Nucleus accumbens (tissue), 56 donors: ENCODE measurements around the gene ZNF223.

ENCODE experiments used
- DNase-seq, 56 donors: peaks; one replicate each; lab custom pipeline; 2025; lab: John Stamatoyannopoulos, UW

Gene ZNF223

DNA sequence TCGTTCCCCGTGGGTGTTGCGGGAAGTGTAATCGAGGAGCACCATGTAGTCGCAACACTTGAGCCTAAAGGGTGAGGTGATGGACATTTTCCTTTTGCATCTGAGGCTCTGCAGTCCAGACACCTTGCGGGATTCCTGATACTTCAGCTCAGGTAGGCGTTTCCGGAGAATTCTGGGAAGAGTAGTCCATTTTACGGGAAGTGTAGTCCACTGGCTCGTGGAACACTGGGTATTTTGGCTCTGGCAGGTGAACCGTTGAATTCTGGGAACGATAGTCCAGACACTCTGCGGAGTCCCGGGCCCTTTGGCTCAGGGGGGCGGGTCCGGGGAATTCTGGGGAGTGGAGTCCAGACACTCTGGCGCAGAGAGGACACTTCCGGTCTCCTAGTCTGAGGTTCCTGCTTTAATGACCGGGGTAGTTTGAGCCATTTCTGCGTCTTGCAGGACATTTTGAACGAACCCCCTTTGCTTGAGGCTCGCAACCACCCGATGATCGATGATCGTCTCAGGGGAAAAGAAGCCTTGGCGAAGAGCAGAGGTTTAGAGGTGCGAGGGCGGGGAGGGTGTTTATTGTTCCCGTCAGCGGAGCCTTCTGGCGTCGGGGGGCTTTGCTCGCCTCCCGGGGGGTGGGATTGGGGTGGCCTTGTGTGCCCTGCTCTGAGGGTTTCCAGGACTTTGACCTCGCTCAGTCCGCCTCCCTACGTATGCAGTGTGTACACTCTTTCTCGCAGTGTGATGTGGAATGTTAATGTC lies at the start of gene ZNF223:
Gene ZNF223, plus strand, starts transcription at position 387 of the 753 bp plus-strand sequence. CDS start 3,141 bp downstream, outside the sequence.
- peak; percentile 66 to 98 (median 94) for DNase-seq

DNA sequence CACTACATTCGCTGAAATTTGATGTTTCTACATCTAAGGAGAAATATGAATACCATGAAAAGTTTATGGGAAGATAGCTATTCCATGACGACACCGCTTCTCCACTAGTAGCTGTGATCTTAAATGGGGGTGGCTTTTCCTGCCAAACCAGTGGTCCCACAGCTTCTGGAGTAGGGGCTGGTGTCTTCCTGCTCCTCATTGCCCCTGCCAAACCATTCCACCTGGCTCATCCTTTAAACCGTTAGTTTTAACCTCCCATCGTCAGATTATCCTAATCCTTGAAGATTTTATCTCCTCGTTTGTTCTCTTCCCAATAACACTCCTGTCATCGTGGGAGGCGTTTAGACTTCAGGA lies 49.6 kb upstream of the ZNF223 start:
- DNase-seq: peak in 1 of 56 donors; percentile 24

DNA sequence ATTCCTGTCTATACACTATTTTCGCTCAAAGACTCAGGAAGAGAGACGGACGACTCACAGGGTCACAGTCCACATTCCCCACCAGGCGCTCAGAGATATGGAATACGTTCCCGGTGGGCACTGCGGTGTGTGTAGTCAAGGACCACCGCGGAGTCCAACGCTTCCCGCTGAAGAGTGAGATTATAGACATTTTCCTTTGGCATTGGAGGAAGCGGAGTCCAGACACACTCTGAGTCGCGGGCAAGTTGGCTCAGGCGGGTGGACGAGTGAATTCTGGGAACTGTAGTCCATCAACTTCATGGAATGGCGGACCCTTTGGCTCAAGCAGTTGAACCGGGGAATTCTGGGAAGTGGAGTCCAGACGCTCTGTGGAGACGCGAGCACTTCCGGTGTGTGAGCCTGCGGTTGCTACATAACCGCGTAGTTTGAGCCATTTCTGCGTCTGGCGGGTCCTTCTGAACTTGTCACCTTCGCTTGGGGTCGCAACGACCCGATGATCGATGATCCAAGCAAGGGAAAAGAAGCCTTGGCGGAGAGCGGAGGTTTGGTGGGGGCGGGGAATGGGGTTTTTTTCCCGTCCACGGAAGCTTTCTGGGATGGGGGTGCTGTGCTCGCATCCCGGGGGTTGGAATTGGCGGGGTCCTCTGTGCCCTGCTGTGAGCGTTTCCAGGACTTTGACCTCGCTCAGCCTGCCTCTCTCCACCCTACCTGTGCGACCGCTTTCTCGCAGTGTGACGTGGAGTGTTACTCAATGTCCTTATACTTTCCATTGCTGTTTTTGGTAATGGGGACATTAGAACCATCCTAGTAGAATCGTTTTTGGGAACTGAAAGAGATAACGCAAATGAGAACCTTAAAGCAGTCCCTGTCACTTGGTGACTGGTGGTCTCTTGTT lies 49.0 kb upstream of the ZNF223 start, which contains the start of gene ZNF230:
Gene ZNF230, plus strand, starts transcription at position 392 of the 895 bp plus-strand sequence. CDS start 4,122 bp downstream, outside the sequence.
- DNase-seq: peak in 54 of 56 donors; percentile 61 to 97 (median 90)

DNA sequence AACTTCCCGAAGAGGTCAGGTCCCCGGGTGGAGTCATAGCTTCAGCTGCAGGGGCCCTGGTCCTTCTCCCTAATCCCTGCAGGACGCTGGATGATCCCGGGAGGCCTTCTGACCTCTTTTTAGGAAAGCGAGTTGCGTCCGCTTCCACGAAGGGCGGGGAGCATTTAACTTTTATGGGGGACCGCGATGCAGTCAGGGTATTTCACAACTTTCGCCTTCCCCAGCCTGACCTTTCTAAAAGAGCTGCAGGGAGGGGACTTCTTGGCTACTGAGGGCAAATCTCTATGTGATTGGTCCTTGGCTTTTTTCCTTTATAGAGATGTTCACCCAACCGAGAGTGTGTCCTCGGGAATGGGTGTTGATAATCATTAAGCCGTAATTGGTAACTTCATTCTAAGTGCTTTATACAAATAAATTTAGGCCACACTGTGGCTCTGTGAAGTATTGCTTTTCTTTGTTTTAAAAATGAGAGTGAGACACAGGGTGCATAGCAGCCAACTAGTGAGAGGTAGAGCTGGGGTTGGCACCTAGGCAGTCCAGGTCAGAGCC lies 48.3 kb upstream of the ZNF223 start:
- DNase-seq: peak in 2 of 56 donors; percentile 10 to 12

DNA sequence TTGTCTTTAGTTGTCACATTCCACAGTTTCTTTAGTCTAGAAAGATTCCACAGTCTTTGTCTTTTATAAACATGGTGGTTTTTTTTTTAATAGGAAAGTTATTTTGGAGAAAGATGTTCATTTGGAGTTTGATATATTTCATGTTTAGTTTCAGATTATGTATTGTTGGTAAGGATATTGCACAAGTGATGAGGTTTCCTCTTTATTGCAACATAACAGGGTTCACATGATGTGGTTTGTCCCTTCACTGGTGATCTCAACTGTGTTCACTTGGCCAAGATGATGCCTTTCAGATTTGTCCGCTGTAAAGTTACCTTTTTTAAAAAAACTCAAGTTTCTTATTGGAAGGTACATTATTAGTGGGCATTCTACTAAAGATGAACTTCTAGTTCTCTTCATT lies 45.9 kb upstream of the ZNF223 start:
- DNase-seq: no peak

DNA sequence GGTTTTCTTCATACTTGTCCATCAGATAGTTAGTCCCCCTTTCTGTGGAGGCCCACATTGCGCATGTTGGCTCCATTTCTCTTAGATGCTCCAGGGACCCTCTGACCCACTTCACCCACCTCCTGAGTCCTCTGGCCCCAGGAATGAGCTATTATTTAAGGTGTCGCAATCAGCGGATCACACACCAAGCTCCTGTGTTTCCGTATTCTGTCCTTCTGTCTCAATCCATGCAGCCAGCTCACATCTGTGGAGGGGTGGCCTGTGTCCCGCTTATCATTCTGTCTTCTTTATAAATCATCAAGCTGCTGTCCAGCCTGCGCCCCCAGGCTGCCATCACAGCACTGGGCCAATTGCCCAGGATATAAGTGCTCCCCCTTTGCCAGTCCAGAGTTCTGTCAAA lies 44.4 kb upstream of the ZNF223 start:
- DNase-seq: no peak

DNA sequence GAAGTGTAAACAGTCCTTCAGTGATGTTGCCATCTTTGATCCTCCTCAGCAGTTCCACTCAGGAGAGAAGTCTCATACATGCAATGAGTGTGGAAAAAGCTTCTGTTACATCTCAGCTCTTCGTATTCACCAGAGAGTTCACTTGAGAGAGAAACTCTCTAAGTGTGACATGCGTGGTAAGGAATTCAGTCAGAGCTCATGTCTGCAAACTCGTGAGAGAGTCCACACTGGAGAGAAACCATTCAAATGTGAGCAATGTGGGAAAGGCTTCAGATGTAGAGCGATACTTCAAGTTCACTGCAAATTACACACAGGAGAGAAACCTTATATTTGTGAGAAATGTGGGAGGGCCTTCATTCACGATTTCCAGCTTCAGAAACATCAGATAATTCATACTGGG lies 41.4 kb upstream of the ZNF223 start:
- DNase-seq: no peak

DNA sequence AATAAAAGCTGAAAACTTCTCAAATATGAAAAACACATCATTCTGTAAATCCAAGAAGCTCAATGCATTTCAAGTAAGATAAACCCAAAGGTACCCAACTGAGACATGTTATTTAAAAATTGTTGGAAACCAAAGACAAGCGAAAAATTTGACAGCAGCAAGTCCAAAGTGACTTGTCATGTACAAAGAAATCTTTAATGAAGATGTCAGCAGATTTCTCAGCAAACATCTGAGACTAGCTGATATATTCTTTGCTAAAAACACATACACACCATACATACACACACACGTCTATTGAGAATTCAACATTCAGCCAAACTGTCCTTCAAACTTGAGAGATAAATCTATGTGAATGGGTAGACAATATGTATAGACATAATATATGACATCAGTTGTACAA lies 32.3 kb upstream of the ZNF223 start:
- no peak for DNase-seq

DNA sequence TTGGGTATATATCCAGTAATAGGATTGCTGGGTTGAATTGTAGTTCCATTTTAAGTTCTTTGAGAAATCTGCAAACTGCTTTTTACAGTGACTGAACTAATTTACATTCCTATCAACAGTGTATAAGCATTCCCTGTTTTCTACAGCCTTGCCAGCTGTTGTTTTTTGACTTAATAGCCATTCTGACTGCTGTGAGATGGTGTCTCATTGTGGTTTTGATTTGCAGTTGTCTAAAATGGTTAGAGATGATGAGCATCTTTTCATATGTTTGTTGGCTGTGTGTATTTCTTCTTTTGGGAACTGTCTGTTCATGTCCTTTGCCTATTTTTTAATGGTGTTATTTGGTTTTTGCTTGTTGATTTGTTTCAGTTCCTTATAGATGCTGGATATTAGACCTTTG lies 30.6 kb upstream of the ZNF223 start:
- no peak for DNase-seq

DNA sequence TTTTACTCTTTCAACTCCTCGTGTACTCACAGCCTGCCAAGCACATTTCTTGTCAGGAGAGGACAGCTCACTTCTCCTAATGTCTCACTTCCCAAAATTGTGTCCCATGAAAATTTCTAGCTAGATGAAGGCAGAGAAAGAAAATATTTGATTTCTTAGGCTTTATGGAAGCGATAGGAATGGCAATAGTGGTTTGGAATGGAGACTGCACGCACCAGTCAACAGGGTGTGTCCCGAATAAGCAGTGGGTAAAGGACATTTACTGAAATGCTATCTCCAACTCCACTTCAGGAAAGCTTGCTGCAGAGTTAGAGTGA lies 27.0 kb upstream of the ZNF223 start:
- no peak for DNase-seq

DNA sequence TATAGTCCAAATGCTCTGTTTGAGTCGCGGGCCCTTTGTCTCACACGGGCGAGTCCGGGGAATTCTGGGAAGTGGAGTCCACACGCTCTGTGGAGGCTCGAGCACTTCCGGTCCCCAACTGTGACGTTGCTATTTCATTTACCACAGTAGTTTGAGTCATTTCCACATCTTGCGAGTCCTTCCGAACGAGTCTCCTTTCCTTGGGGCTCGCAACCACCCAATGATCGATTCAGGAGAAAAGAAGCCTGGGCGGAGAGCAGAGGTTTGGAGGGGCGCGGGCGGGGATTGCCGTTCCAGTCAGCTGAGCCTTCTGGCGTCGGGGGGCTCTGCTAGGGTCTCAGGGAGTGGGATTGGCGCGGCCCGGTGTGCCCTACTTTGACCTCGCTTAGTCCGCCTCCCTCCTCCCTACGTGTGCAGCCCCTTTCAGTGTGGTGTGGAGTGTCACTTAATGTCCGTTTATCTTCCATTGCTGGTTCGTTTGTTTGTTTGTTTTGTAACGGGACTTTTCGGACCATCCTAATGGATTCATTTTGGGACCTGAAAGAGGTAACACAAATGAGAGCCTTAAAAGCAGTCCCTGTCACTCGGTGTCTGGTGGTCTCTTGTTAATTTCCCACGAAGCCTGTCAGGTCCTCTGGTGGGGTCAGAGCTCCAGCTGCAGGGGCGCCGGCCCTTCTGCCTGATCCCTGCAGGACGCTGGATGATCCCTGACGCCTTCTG lies 26.5 kb upstream of the ZNF223 start, which contains the start of gene ZNF222:
Gene ZNF222, plus strand, starts transcription at position 163 of the 720 bp plus-strand sequence. Its CDS starts 58 bp downstream, at position 221.
- peak in 54 of 56 donors; percentile 33 to 93 (median 75) for DNase-seq

DNA sequence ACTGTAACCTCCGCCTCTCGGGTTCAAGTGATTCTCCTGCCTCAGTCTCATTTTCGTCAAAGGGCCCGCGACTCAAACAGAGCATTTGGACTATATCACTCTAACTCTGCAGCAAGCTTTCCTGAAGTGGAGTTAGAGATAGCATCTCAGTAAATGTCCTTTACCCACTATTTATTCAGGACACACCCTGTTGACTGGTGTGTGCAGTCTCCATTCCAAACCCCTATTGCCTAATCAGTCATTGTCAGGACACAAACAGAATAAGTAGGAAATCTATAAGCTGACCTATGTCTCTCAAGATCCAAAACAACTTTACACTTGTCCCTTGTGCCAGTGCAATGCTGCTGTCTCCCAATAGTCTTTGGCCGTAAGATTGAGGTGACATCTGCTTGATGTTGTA lies 25.2 kb upstream of the ZNF223 start:
- no peak for DNase-seq

DNA sequence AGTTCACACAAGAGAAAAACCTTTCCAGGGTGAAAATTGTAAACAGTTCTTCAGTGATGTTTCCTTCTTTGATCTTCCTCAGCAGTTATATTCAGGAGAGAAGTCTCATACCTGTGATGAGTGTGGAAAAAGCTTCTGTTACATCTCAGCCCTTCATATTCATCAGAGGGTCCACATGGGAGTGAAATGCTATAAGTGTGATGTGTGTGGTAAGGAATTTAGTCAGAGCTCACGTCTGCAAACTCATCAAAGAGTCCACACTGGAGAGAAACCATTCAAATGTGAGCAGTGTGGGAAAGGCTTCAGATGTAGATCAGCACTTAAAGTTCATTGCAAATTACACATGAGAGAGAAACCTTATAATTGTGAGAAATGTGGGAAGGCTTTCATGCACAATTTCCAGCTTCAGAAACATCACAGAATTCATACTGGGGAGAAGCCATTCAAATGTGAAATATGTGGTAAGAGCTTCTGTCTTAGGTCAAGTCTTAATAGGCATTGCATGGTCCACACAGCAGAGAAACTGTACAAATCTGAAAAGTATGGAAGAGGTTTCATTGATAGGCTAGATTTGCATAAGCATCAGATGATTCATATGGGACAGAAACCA lies 19.7 kb upstream of the ZNF223 start:
- DNase-seq: no peak

DNA sequence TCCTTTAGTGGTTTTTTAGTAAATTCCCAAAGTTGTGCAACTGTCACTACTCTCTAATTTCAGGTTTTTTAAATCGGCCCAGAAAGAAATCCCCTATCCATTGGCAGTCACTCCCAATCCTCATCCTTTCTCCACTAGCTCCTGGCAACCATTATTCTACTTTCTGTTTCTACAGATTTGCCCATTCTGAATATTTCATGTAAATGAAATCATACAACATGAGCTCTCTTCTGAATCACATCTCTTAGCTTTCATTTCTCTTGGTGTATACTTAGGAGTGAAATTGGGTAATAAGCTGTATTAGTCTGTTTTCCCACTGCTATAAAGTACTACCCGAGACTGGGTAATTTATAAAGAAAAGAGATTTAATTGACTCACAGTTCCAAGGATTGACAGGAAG lies 9.7 kb upstream of the ZNF223 start:
- DNase-seq: no peak

DNA sequence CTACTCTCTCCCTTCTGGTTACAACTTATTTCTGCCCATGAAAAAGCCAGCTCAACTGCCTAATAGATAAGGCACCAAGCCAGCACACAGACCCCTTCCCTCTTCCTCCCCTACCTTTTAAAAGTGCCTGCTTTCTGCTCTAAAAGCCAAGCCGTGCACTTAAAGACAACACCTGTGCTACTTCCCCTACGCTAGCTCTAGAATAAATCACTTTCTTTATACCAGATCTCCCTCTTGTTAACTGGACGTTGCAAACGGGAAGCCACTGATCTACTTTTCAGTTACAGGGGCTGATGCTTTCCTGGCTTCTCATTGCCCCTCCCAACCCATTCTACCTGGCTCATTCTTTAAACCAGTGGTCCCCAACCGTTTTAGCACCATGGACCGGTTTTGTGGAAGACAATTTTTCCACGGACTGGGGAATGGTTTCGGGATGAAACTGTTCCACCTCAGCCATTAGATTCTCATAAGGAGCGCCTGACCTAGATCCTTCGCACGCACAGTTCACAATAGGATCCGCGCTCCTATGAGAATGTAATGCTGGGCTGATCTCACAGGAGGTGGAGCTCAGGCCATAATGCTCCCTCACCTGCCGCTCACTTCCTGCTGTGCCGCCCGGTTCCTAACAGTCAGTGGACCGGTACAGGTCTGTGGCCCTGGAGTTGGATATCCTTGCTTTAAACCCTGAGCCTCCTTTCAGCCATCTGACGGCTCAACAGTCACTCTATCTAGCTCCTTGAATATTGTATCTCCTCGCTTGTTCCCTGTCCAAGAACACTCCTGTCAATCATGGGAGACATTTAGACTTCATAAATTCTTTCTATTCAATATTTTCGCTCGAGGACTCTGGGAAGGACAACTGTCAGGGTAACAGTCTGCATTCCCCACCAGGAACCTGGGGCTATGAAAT lies 841 bp upstream of the ZNF223 start:
- DNase-seq: peak in 31 of 56 donors; percentile 4 to 64 (median 25)

DNA sequence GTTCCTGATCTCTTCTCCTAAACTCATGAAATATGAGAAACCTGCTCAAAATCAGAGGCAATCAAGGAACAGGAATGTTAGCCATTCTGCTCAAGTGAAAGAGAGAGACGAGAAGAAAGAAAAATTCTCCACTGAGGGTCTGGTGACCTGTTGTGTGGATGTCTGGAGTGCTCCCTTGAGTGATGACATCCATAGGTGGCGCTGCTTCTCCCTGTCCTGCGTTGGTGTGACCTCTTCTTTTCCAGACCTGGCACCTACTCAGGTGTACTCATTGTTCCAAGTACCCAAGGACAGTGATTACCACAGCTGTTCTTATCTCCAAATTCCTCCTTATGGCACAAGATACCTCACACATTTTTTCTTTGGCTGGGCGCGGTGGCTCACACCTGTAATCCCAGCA lies 4.0 kb downstream of the ZNF223 start:
- no peak for DNase-seq

DNA sequence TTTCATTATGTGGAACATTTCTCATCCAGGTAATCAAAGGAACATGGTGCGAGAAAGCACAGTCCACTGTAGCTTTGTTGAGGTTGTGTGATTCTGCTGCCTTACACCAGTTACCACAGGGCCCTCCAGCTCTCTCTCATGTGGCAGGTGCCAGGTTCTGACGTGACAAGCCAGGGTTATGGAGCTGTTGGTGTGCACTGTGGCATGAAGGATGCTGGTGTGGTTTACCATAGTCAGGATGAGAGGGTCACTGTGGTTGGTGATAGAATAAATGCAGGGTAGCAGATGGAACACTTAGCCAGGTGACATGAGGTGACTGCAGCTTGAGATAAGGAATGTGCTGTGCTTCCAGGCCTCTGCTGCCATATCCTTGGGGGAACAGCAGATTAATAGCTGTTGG lies 7.4 kb downstream of the ZNF223 start:
- no peak for DNase-seq

DNA sequence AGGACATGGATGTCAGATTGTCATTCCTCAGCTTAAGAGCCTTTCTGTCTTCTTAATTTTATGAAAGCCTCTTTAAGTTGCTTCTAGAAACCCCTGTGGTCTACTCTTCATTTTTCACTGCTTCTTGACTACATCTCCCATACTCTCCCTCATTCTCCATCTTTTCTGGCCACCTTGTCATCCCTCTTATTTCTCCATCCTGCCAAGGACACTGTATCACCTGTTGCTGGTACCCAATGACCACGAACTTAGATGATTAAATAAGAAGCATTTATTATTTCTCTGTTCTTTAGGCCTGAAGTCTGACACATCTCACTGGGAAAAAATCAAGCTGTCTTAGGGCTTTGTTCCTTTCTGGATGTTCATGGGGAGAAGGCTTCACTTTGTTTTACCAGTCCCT lies 9.2 kb downstream of the ZNF223 start:
- DNase-seq: no peak

DNA sequence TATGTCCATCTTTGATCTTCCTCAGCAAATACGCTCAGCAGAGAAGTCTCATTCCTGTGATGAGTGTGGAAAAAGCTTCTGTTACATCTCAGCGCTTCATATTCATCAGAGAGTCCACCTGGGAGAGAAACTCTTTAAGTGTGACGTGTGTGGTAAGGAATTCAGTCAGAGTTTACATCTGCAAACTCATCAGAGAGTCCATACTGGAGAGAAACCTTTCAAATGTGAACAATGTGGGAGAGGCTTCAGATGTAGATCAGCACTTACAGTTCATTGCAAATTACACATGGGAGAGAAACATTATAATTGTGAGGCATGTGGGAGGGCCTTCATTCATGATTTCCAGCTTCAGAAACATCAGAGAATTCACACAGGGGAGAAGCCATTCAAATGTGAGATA lies 14.5 kb downstream of the ZNF223 start:
- DNase-seq: no peak
